ENCODE measurements around the gene PRDM12.

The PRDM12 gene

DNA sequence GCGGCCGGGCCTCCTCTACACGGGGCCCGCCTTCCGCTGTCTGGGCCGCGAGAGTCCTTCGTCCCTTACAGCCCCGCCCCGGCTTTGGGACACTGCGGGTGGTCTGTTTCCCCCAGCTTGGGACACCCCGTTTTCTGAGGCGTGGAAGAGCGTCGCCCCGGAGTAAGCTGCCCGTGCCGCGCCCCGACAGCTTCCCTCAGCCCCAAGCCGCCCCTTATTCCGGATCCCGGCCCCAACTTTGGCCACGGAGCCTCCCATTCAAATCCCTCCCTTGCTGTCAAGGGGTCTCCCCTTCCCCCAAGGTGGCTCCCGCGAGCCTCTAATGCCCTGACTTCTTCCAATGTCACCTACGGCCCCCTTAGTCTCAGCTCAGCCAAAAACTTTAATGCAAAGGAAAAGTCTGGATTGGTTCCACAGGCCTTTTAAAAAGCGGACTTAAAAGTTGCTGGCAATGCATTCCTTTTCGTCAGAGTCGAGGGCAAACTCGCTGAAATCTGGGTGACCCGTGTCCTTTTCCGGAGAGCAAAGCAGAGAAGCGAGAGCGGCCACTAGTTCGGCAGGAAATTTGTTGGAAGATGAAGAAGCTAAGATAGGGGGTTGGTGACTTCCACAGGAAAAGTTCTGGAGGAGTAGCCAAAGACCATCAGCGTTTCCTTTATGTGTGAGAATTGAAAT is 49.0 kb downstream of the PRDM12 start:
- Histone ChIP-seq H3K4me2 (ENCODE audit: low read length) (peak overlapping the region; percentile 100), H3K4me3 (ENCODE audit: low read depth, low read length) (peak overlapping the region; percentile 97), H3K9ac (peak overlapping the region; percentile 97), H3K79me2 (peaks cover 14% of the 10 kb centered on the region), H3K27me3 (ENCODE audit: control insufficient read depth, insufficient read depth, low read length) (no peaks in the 10 kb centered on the region), H2AFZ (peak overlapping the region; percentile 83), H3K9me3 (ENCODE audit: control insufficient read depth, low read length) (no peaks in the 10 kb centered on the region), H3K27ac (peak overlapping the region; percentile 98), H3K36me3 (ENCODE audit: control insufficient read depth, insufficient read depth, low read length) (no peaks in the 10 kb centered on the region), H3K4me1 (no peaks in the 10 kb centered on the region)
- TF ChIP-seq, protein P1, sequence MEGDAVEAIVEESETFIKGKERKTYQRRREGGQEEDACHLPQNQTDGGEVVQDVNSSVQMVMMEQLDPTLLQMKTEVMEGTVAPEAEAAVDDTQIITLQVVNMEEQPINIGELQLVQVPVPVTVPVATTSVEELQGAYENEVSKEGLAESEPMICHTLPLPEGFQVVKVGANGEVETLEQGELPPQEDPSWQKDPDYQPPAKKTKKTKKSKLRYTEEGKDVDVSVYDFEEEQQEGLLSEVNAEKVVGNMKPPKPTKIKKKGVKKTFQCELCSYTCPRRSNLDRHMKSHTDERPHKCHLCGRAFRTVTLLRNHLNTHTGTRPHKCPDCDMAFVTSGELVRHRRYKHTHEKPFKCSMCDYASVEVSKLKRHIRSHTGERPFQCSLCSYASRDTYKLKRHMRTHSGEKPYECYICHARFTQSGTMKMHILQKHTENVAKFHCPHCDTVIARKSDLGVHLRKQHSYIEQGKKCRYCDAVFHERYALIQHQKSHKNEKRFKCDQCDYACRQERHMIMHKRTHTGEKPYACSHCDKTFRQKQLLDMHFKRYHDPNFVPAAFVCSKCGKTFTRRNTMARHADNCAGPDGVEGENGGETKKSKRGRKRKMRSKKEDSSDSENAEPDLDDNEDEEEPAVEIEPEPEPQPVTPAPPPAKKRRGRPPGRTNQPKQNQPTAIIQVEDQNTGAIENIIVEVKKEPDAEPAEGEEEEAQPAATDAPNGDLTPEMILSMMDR (IDR thresholded peaks at IDR 0.05): no peak

DNA sequence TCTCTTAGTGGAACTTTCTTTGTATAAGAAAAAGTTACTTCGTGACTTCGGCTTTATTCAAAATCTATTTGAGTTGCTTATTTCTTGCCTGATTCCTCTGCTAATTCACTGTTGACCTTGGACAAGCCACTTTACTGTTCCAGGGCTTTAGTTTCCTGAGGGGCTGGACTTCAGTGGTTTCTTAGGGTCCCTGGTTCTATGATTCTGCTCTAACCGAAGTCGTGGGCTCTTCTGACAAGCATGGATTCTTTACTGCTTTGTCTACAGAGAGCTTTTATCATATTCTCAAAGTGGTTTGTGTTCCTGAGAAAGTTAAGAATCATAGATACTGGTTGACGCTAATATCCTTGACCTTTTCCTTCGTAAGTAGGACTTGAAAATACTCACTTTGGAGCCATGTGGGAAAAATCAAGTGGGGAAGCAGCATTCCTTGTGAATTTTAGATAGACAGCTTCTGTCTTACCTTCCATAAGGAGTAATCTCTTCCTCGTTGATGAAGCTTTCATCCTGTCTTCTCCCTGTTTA is 50.3 kb downstream of the PRDM12 start:
- Histone ChIP-seq H3K4me1 (no peaks in the 10 kb centered on the region), H3K36me3 (ENCODE audit: control insufficient read depth, insufficient read depth, low read length) (no peaks in the 10 kb centered on the region), H2AFZ (no peak overlapping the region), H3K4me3 (ENCODE audit: low read depth, low read length) (peak overlapping the region; percentile 97), H3K9me3 (ENCODE audit: control insufficient read depth, low read length) (no peaks in the 10 kb centered on the region), H3K9ac (no peak overlapping the region), H3K27me3 (ENCODE audit: control insufficient read depth, insufficient read depth, low read length) (no peaks in the 10 kb centered on the region), H3K27ac (peak overlapping the region; percentile 98), H3K4me2 (ENCODE audit: low read length) (peak overlapping the region; percentile 100), H3K79me2 (peaks cover 19% of the 10 kb centered on the region)
- TF ChIP-seq, protein P1 (IDR thresholded peaks at IDR 0.05): no peak

DNA sequence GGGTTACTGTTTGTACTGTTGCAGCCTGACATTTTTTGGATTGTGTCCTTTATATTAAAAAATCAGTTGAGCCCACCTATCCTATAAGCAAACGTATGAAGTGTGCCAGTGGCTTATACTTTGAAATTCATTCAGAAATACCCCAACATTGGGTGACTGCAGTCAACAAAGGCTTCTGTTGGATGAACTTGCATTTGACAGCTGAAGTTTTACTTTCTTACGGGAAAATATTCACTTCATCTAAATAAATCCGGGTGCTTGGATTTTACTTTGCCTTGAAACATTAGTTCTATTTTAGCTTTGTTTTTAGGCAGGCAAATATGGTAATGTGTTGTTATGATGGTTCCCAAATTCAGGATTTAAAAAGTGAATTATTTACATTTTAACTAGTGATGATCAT is 50.9 kb downstream of the PRDM12 start:
- no peaks in the 10 kb centered on the region for H3K4me1 ChIP-seq
- H3K4me3 ChIP-seq (ENCODE audit: low read depth, low read length): peak overlapping the region; percentile 97
- H3K27ac ChIP-seq: no peak overlapping the region

DNA sequence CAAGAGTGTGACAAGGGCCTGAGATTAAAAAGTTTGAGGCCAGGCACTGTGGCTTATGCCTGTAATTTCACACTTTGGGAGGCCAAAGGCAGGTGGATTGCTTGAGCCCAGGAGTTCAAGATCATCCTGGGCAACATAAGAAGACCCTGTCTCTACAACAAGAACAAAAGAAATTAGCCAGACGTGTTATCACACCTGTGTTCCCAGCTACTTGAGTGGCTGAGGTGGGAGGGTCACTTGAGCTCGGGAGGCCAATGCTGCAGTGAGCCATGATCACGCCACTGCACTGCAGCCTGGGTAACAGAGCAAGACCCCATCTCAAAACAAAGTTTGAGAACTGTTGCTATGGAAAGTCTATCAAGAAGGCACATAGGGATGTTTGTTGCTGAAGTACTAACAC is 54.2 kb downstream of the PRDM12 start:
- Histone ChIP-seq H3K27ac (no peak overlapping the region), H3K79me2 (peaks cover 27% of the 10 kb centered on the region), H2AFZ (no peak overlapping the region), H3K4me3 (ENCODE audit: low read depth, low read length) (no peak overlapping the region), H3K27me3 (ENCODE audit: control insufficient read depth, insufficient read depth, low read length) (no peaks in the 10 kb centered on the region), H3K9ac (no peak overlapping the region), H3K4me2 (ENCODE audit: low read length) (no peak overlapping the region), H3K36me3 (ENCODE audit: control insufficient read depth, insufficient read depth, low read length) (no peaks in the 10 kb centered on the region), H3K9me3 (ENCODE audit: control insufficient read depth, low read length) (no peaks in the 10 kb centered on the region), H3K4me1 (no peaks in the 10 kb centered on the region)
- TF ChIP-seq, protein P1 (IDR thresholded peaks at IDR 0.05): no peak

More for the DNA sequence above, 50.9 kb downstream of the PRDM12 start:
- Histone ChIP-seq H2AFZ (no peak overlapping the region), H3K4me2 (ENCODE audit: low read length) (peak overlapping the region; percentile 100), H3K9ac (no peak overlapping the region), H3K36me3 (ENCODE audit: control insufficient read depth, insufficient read depth, low read length) (no peaks in the 10 kb centered on the region), H3K27me3 (ENCODE audit: control insufficient read depth, insufficient read depth, low read length) (no peaks in the 10 kb centered on the region), H3K9me3 (ENCODE audit: control insufficient read depth, low read length) (no peaks in the 10 kb centered on the region), H3K79me2 (peaks cover 22% of the 10 kb centered on the region)
- TF ChIP-seq, protein P1 (IDR thresholded peaks at IDR 0.05): no peak

DNA sequence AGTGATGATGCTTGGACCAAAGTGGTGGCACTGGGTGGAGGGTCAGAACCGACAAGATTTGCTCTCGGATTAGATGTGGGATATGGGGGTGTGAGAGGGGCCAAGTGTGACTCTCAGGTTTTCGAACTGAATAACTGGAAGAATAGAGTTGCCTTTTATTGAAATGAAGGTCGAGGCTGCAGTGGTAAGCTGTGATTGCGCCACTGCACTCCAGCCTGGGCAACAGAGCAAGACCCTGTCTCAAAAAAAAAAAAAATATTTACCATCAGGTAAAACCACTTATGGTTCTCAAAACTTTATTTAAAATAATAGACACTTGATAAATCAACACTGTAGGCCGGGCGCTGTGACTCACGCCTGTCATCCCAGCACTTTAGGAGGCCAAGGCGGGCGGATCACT is 56.4 kb downstream of the PRDM12 start:
- Histone ChIP-seq H3K9me3 (ENCODE audit: control insufficient read depth, low read length) (no peaks in the 10 kb centered on the region), H3K4me2 (ENCODE audit: low read length) (no peak overlapping the region), H3K79me2 (peaks cover 25% of the 10 kb centered on the region), H3K9ac (no peak overlapping the region), H3K27me3 (ENCODE audit: control insufficient read depth, insufficient read depth, low read length) (no peaks in the 10 kb centered on the region), H2AFZ (no peak overlapping the region), H3K36me3 (ENCODE audit: control insufficient read depth, insufficient read depth, low read length) (no peaks in the 10 kb centered on the region), H3K27ac (no peak overlapping the region), H3K4me3 (ENCODE audit: low read depth, low read length) (no peak overlapping the region), H3K4me1 (no peaks in the 10 kb centered on the region)
- TF ChIP-seq, protein P1 (IDR thresholded peaks at IDR 0.05): no peak
